ENCODE data around the gene LRRC8E.
"Not testable (repeated sequence)": the region's sequence is repeated elsewhere in the genome, so short reads cannot be mapped to it uniquely, and the experiment has no call there.

The LRRC8E gene

DNA sequence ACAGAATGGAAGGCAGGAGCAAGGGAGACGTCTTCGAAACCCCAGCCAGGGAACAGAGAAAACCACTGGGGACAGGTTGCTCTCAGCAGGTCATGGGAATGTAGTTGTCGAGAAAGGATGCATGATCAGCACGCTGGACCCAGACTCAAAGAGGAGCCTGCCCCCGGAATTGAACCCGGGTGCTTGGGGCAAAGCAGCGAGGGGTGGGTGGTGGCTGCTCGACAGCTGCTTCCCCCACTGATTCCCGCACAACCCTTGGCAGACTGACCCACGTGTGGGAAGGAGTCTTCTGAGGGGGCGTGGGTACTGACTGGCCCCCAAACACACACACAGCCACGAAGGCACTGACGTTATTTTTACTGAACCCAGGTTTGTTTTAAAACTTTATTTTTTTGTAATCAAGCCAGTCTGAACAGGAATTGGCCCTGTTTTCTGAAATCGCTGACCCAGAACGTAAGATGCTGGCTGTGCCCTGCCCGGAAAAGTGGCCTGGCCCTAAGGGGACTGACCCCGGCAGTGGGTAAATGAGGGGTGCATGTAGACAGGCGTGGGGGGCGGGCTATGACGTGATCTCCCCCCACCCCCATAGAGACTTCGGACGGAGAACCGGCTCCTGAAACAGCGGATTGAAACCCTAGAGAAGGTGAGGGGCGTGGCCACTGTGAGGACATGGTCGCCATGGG, 32.7 kb upstream of the LRRC8E start:
- DNase-seq = no peak

- DNase-seq = no peak
Observed at GRCh38 chr19:7856109-7856591, 32.2 kb upstream of the LRRC8E start.

- no peak for DNase-seq
Observed at GRCh38 chr19:7856679-7857663, 31.3 kb upstream of the LRRC8E start.

- DNase-seq = no peak
Observed at GRCh38 chr19:7857727-7858108, 30.6 kb upstream of the LRRC8E start.

DNA sequence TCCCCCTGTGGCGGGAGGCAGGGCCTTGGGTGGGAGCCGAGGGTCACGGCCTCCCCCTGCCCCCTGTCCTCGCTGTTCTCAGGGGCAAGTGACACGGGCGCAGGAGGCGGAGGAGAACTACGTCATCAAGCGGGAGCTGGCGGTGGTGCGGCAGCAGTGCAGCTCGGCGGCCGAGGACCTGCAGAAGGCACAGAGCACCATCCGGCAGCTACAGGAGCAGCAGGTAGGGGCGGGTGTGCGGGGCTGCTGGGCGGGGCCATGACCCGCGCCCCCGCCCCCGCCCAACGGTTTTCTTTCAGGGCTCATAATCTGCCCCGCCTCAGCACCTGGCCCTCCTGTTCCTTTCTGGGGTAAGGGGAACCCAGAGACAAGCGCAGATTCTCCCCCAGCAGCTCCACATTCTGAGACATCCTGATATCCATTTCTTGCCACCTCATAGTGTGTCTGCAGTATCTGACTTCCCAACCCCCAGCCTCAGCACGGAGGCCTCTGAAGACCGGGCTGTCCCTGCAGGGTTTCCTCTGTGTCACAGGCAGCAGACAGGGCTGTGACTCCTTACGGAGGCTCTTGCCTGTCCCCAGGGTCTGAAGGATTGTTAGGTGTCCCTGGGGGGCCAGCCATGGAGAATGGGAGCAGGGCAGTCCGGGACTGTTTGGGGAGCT, 30.1 kb upstream of the LRRC8E start:
- no peak for DNase-seq

DNA sequence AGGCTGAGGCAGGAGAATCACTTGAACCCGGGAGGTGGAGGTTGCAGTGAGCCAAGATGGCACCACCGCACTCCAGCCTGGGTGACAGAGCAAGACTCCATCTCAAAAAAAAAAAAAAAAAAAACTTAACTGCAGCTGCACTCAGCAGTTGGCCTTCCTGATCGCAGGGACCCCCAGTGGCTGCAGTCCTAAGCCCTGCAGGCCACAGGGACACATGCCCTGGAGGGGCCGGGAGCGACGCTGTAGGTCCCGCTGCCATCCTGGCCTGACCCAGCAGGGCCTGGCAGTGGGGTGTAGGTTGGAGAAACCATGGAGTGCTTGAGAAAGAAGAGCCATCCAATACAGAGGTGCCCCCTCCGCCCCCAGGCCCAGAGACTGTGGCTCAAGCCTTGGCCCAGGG, 29.2 kb upstream of the LRRC8E start:
- not testable (repeated sequence) for DNase-seq

GRCh38 chr19:7859831-7860713, 28.2 kb upstream of the LRRC8E start:
- DNase-seq = no peak

GRCh38 chr19:7860714-7861618, 27.3 kb upstream of the LRRC8E start:
- DNase-seq = no peak

DNA sequence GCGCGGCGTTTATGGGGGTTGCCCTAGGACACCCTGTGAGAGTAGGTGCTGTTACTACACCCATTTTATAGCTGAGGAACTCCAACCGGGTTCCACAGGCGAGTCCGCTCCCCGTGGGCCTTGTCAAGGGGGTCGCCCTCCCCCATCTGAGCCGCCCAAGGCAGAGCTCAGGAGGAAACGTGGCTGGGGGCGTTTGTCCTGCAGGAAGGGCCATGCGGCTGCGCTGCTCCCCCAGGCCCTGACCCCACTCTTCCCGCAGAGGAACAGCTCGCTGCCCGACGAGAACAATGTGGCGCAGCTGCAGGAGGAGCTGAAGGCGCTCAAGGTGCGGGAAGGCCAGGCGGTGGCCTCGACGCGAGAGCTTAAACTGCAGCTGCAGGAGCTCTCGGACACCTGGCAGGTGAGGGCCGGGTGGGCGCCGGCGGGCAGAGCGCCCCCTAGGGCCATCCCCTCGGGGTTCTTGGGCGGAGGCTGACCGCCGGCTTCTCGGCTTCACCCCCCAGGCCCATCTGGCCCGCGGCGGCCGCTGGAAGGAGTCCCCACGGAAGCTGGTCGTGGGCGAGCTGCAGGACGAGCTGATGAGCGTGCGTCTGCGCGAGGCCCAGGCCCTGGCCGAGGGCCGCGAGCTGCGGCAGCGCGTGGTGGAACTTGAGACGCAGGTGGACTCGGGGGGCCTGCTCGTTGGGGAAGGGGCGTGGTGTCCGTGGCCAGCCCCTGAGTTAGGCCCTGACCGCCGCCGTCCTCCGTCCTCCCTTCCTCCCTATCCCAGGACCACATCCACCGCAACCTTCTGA, 26.5 kb upstream of the LRRC8E start:
- DNase-seq = peak in 2 of 3 donors; percentile 20 to 50

GRCh38 chr19:7862413-7862951, 25.8 kb upstream of the LRRC8E start:
- DNase-seq = peak; percentile 48 to 86 (median 63)

DNA sequence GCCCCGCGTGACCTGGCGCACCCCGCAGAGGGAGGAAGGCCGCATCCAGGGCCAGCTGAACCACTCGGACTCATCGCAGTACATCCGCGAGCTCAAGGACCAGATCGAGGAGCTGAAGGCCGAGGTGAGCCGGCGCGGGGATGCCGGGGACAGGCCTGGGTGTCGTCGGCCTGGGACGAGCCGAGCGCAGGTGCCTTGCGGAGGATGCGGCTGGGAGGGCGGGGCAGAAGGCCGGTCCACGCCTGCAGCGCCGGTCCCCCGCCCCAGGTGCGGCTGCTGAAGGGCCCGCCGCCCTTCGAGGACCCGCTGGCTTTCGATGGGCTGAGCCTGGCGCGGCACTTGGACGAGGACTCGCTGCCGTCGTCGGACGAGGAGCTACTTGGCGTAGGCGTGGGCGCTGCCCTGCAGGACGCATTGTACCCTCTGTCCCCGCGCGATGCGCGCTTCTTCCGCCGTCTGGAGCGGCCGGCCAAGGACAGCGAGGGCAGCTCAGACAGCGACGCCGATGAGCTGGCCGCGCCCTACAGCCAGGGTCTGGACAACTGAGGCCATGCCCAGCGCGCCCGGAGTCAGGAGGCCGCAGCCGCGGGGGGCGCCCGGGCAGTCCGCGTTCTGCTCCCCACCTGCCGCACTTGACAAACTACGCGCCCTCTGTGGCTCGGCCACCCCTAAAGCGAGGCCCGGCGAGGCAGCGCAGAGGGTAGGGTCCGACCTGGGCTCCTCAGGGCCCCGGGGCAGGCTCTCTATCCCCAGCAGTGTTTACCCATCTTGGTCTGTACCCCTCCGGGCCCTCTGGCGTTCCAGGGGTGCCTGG, 24.9 kb upstream of the LRRC8E start:
- DNase-seq = no peak

DNA sequence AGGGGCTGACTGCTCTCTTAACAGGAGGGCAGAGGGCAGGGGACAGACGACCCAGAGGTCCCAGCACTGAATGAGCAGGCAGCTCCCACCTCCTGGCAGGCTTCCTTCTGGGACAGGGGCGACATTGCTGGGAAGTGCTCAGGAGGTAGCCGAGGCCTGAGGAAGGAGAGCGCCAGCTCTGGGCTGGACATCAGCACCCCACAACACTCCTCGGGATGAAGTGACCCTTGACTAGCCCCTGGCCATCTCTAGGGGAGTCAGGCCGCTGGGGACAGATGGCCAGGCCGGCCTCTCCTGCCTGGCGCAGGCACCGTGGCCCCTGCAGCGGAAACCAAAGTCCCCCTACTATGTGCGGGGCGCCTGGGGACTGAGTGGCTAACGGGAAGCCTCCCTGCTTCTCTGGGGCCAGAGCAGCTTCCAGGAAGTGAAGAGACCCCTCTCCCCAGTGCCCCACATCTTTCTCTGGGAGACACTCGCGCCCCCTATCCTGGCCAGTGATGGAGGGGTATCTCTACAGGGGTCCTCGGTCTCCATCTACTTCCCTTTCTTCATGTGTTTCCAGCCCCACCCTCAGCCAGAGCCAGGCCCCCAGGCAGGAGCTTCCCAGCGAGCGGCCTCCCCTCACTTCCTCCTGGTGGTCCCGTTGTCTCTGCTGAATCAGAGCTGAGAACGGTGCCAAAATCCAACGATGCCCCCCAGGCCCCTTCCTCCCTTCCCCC, 24.2 kb upstream of the LRRC8E start:
- no peak for DNase-seq

- no peak for DNase-seq
Observed at GRCh38 chr19:7864690-7865074, 23.6 kb upstream of the LRRC8E start.

DNA sequence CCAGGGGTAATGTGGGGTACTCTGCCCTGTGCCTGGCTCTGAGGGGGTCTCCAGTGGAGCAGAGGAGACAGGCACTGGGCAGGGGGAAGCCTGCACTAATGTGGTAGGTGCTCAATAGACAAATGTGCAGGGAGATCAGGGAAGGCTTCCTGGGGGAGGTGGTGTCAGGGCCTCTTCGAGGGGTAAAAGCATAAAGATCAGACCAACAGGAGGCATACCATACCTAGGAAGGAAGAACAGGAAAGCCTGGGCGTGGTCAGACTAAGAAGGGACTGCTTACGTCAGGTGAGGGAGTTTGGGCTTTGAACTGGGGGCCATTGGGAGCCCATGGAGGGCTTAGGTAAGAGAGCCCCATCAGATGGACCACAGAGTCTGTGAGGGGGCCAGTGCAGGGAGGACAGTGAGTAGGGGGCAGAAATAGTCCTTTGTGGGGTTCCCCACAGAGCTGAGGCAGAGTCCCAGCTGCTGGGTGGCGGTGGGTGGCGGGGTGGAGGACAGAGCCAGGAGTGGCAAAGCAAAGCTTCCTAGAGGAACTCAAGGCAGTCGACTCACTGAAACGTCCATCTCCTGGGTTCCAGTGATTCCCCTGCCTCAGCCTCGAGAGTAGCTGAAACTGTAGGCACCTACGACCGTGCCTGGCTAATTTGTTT, 22.9 kb upstream of the LRRC8E start:
- DNase-seq = no peak

DNA sequence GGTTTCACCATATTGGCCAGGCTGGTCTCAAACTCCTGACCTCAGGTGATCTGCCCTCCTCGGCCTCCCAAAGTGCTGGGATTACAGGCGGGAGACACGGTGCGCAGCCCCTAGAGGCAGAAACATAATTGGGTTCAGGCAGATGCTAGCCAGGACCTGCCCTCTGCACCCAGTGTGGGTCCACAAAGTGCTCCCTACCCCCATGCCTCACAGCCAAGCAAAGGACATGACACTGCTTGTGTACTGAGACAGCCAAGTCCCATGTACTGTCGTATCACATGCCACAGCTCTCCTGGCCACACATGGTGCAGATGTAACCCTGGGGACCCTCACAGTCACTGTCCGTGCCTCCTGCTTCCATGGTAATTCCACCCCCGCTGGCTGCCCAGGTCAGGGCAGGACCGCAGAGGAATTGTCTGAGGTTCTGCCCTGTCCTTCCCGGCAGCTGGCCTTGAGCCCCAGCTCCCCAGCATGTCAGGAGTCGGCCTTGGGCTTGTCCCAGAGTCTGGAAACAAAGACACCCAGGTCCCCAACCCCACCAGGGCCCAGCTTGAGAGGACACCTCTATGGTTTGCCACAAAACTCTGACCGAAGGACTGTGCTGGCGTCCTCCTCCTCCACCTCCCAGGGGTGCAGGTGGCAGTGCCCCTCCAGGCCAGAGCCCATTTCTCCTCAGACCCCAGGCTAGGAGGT, 21.8 kb upstream of the LRRC8E start:
- DNase-seq = no peak

- no peak for DNase-seq
Observed at GRCh38 chr19:7867092-7867844, 21.0 kb upstream of the LRRC8E start.

GRCh38 chr19:7868326-7868670, 20.0 kb upstream of the LRRC8E start:
- DNase-seq = peak in 1 of 3 donors; percentile 19
